Fibroblast of lung (primary cell): ENCODE results near the gene TTF2. TPM values are rescaled to one million over a fixed set of nuclear protein-coding genes. Genes with fewer than 3 reads are reported as not detected.

Source experiments
- DNase-seq, 2 donors: peaks; one replicate each; pipeline versions ENCODE4 v3.0.0 to v3.0.0-alpha.2; 2010; ENCODE audit warnings: low read depth in 2 of 2
- H2AFZ ChIP-seq: 2 replicates; pipeline ENCODE4 v1.5.1; 2012; ENCODE audit warnings: low read length, control low read depth, inconsistent platforms
- H3K27ac ChIP-seq: 2 replicates; pipeline ENCODE4 v1.5.1; 2011; ENCODE audit warnings: low read length, control low read depth; ENCODE audit not compliant: insufficient read depth
- H3K27me3 ChIP-seq: 2 replicates; pipeline ENCODE4 v1.5.1; 2011; ENCODE audit warnings: mild to moderate bottlenecking, low read length; ENCODE audit not compliant: control insufficient read depth, insufficient read depth
- H3K36me3 ChIP-seq: 2 replicates; pipeline ENCODE4 v1.5.1; 2011; ENCODE audit warnings: low read length; ENCODE audit not compliant: control insufficient read depth, insufficient read depth
- H3K4me1 ChIP-seq: 2 replicates; pipeline ENCODE4 v1.5.1; 2011; ENCODE audit warnings: low read length; ENCODE audit not compliant: control insufficient read depth, insufficient read depth; ENCODE audit errors: extremely low read depth
- H3K4me2 ChIP-seq: 2 replicates; pipeline ENCODE4 v1.5.1; 2011; ENCODE audit warnings: low read length, control low read depth; ENCODE audit not compliant: insufficient read depth; ENCODE audit errors: extremely low read depth
- H3K4me3 ChIP-seq, 4 experiments: fragments of 200-600 bp in 1 of 4; sonication (generic) in 1 of 4; replicated peaks in 1 of 4; 2 replicates each; pipeline ENCODE4 v1.5.1; 2011 to 2016; ENCODE audit warnings: low read length in 4 of 4, low read depth in 3 of 4, mild to moderate bottlenecking in 3 of 4, control low read depth in 2 of 4, inconsistent platforms in 1 of 4, mixed read lengths in 1 of 4; ENCODE audit not compliant: insufficient read depth in 1 of 4; ENCODE audit errors: control extremely low read depth in 1 of 4
- H3K79me2 ChIP-seq: 2 replicates; pipeline ENCODE4 v1.5.1; 2012; ENCODE audit warnings: mild to moderate bottlenecking, low read length, inconsistent platforms; ENCODE audit not compliant: control insufficient read depth, insufficient read depth
- H3K9ac ChIP-seq: 2 replicates; pipeline ENCODE4 v1.5.1; 2011; ENCODE audit warnings: mild to moderate bottlenecking, low read length, control low read depth; ENCODE audit not compliant: insufficient read depth
- H3K9me3 ChIP-seq: 2 replicates; pipeline ENCODE4 v1.5.1; 2012; ENCODE audit warnings: low read depth, low read length; ENCODE audit not compliant: control insufficient read depth, insufficient read depth
- H4K20me1 ChIP-seq: 2 replicates; pipeline ENCODE4 v1.5.1; 2011; ENCODE audit warnings: low read length; ENCODE audit not compliant: control insufficient read depth, insufficient read depth; ENCODE audit errors: extremely low read depth
- EZH2 ChIP-seq: IDR thresholded peaks from 2 replicates; pipeline ENCODE4 v1.5.1; 2012; ENCODE audit warnings: low read length, control low read depth, mild to moderate bottlenecking; ENCODE audit errors: missing control alignments
- polyA plus RNA-seq, 2 donors: library from polyadenylated mRNA; depleted of rRNA in 1 of 2; stranded (reverse) in 1 of 2; unstranded in 1 of 2; fragments of >200 nt; gene quantifications; 2 replicates each; pipeline ENCODE4 v1.2.1, GENCODE V29; 2011 to 2012; ENCODE audit warnings: missing spikeins in 1 of 2
- total RNA-seq: library from RNA; depleted of rRNA; stranded (reverse); fragments of >200 nt; gene quantifications from 2 replicates; pipeline ENCODE4 v1.2.1, GENCODE V29; 2014
- TF ChIP-seq, protein P1 (sequence below), 2 donors: IDR thresholded peaks in 1 of 2; conservative IDR thresholded peaks in 1 of 2; 1 replicate in 1 of 2; 2 replicates in 1 of 2; pipeline ENCODE4 v1.5.1; 2011 to 2012; ENCODE audit warnings: low read length in 2 of 2, control low read depth in 1 of 2, inconsistent platforms in 1 of 2, low read depth in 1 of 2, mild to moderate bottlenecking in 1 of 2

The TTF2 gene
- total and polyA plus RNA-seq, 2 donors (not counting 1 experiment from before 2014, with no cell fraction given) = 10.0 to 13.2 TPM

DNA sequence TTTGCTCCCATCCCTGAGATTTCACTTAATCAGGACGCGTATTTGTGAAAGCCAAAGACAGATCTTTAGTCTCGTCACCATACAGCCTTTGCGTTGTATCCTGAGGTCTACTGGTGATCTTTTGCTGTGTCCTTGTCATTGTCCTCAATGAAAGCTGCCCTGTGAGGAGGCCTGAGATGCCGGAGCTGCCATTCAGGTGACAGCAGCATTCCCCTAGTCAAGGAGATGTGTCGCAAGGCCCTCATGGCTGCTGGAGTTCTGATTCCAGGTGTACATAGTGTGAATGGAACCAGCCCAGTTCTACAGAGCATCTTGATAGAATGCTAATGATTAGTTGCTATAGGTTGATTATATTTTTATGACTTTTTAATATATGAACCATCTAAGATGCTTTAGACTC is 24.1 kb downstream of the TTF2 start:
- Histone ChIP-seq H3K27ac (no peak overlapping the region), H3K79me2 (no peaks in the 10 kb centered on the region), H3K4me2 (no peak overlapping the region), H3K9me3 (no peaks in the 10 kb centered on the region), H3K27me3 (no peaks in the 10 kb centered on the region), H2AFZ (no peak overlapping the region), H3K4me1 (no peaks in the 10 kb centered on the region), H3K9ac (no peak overlapping the region), H3K4me3 (no peak overlapping the region), H4K20me1 (no peaks in the 10 kb centered on the region), H3K36me3 (no peaks in the 10 kb centered on the region)
- DNase-seq = no peak
- TF ChIP-seq, protein P1, sequence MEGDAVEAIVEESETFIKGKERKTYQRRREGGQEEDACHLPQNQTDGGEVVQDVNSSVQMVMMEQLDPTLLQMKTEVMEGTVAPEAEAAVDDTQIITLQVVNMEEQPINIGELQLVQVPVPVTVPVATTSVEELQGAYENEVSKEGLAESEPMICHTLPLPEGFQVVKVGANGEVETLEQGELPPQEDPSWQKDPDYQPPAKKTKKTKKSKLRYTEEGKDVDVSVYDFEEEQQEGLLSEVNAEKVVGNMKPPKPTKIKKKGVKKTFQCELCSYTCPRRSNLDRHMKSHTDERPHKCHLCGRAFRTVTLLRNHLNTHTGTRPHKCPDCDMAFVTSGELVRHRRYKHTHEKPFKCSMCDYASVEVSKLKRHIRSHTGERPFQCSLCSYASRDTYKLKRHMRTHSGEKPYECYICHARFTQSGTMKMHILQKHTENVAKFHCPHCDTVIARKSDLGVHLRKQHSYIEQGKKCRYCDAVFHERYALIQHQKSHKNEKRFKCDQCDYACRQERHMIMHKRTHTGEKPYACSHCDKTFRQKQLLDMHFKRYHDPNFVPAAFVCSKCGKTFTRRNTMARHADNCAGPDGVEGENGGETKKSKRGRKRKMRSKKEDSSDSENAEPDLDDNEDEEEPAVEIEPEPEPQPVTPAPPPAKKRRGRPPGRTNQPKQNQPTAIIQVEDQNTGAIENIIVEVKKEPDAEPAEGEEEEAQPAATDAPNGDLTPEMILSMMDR (conservative IDR thresholded peaks at IDR 0.05 in 1 of 2, IDR thresholded peaks at IDR 0.05 in 1 of 2; ENCODE audit: low read depth in 1 of 2, low read length in 2 of 2) = no peak
- no peak for TF ChIP-seq EZH2

DNA sequence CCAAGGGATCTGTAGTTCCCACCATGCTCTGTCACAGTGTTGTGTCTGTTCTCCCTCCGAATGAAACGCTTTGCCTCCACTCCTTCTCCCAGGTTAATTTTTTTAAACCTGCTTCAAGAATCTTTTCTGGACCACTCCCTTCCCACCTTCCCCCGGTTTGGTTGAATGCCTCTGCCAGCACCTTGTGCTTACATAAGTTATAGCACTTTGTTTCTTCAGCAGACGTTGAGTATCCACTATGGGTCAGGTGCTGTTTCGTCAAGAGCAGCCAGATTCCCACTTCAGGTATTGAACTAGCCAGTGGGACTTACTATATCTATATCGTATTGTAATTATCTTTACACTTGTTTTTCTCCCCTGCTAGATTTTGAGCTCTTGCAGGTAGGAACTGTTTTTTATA is 27.6 kb downstream of the TTF2 start:
- DNase-seq = no peak
- H3K27me3 ChIP-seq = no peaks in the 10 kb centered on the region
- no peak overlapping the region for H3K4me3 ChIP-seq
- H3K27ac ChIP-seq = no peak overlapping the region
- H3K4me2 ChIP-seq = no peak overlapping the region
- no peak overlapping the region for H2AFZ ChIP-seq
- no peaks in the 10 kb centered on the region for H3K36me3 ChIP-seq
- H3K9me3 ChIP-seq = no peaks in the 10 kb centered on the region
- H3K4me1 ChIP-seq = peaks cover 4% of the 10 kb centered on the region
- TF ChIP-seq EZH2 = no peak
- TF ChIP-seq, protein P1 (conservative IDR thresholded peaks at IDR 0.05 in 1 of 2, IDR thresholded peaks at IDR 0.05 in 1 of 2; ENCODE audit: low read depth in 1 of 2, low read length in 2 of 2) = no peak
- H3K9ac ChIP-seq = no peak overlapping the region
- H4K20me1 ChIP-seq = no peaks in the 10 kb centered on the region
- no peaks in the 10 kb centered on the region for H3K79me2 ChIP-seq

DNA sequence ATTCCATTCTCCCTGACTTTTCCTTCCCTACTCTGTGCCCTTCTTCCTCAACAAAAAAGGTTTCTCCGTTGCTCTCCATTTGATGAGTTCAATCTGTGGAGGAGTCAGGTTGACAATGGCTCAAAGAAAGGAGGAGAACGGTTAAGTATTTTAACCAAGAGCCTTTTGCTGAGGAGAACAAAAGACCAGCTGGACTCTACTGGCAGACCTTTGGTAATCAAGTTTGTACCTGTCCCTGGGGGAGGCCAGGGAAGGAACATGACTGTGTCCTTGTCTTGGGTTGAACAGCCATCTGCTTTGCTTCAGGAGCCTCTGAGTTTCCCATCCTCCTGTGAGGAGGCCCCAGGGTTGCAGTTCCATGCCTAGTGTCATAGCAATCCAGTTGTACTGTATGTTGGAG is 29.9 kb downstream of the TTF2 start:
- TF ChIP-seq, protein P1 (conservative IDR thresholded peaks at IDR 0.05 in 1 of 2, IDR thresholded peaks at IDR 0.05 in 1 of 2; ENCODE audit: low read depth in 1 of 2, low read length in 2 of 2) = no peak
- DNase-seq = no peak

More for the DNA sequence above, 29.9 kb downstream of the TTF2 start:
- Histone ChIP-seq H3K4me1 (peaks cover 21% of the 10 kb centered on the region), H3K9me3 (no peaks in the 10 kb centered on the region), H3K4me3 (no peak overlapping the region), H3K9ac (no peak overlapping the region), H3K27me3 (no peaks in the 10 kb centered on the region), H3K4me2 (no peak overlapping the region), H3K79me2 (no peaks in the 10 kb centered on the region), H3K36me3 (no peaks in the 10 kb centered on the region), H2AFZ (no peak overlapping the region), H4K20me1 (no peaks in the 10 kb centered on the region), H3K27ac (no peak overlapping the region)
